Esophagus squamous epithelium (tissue), 5 donors: Measurements from ENCODE around the gene WDR82. TPM values are rescaled to one million over a fixed set of nuclear protein-coding genes. Genes with fewer than 3 reads are reported as not detected.

Experiments
- DNase-seq: peaks from one replicate; lab custom pipeline; 2025; lab: John Stamatoyannopoulos, UW
- H3K27ac ChIP-seq, 4 donors: fragments of 200-600 bp; sonication (generic); one replicate each; pipeline ENCODE4 v1.5.1; 2016 to 2019; ENCODE audit warnings: mild to moderate bottlenecking in 1 of 4
- H3K27me3 ChIP-seq, 4 donors: fragments of 200-600 bp; sonication (generic); 1 replicate in 3 of 4; 2 replicates in 1 of 4; pipeline versions ENCODE4 v1.5.1 to v1.6.0; 2017 to 2021; ENCODE audit warnings: antibody characterized with exemption in 1 of 4
- H3K36me3 ChIP-seq, 3 donors: fragments of 200-600 bp; sonication (generic); one replicate each; pipeline ENCODE4 v1.5.1; 2016 to 2019
- H3K4me1 ChIP-seq, 3 donors: fragments of 200-600 bp; sonication (generic); one replicate each; pipeline ENCODE4 v1.5.1; 2017 to 2019
- H3K4me3 ChIP-seq, 4 donors: fragments of 200-600 bp; sonication (generic); 1 replicate in 3 of 4; 2 replicates in 1 of 4; pipeline ENCODE4 v1.5.1; 2016 to 2019; ENCODE audit warnings: mild to moderate bottlenecking in 2 of 4, moderate library complexity in 1 of 4
- H3K9me3 ChIP-seq, 3 donors: fragments of 200-600 bp; sonication (generic); one replicate each; pipeline ENCODE4 v1.5.1; 2016 to 2019
- CTCF ChIP-seq, 6 experiments: fragments of 450-650 bp in 4 of 6; fragments of 200-600 bp in 2 of 6; sonication (generic) in 2 of 6; IDR thresholded peaks; one replicate each; pipeline ENCODE4 v1.5.1; 2016 to 2019; ENCODE audit warnings: antibody characterized with exemption in 6 of 6, mild to moderate bottlenecking in 4 of 6, moderate library complexity in 4 of 6
- POLR2A ChIP-seq, 4 donors: fragments of 450-650 bp; IDR thresholded peaks; one replicate each; pipeline ENCODE4 v1.6.1; 2017; ENCODE audit warnings: antibody characterized with exemption in 4 of 4, mild to moderate bottlenecking in 4 of 4, moderate library complexity in 3 of 4
- WGBS, 2 donors: methylation state at CpG; one replicate each; pipeline ENCODE4 v1.1.5; 2018; 5-methylcytosine and 5-hydroxymethylcytosine counted together
- intact Hi-C: fragments of 100-400 bp; cut with DNase I; formaldehyde crosslinking; loops from one replicate; pipeline ENCODE4 v1.15.0; 2022
- total RNA-seq, 4 donors: library from RNA; depleted of rRNA; stranded (reverse); fragments of >200 nt; gene quantifications; one replicate each; pipeline ENCODE4 v1.1.0, GENCODE V29; 2016
- donor health status: DM: yes; HTN: yes; CAD: no.

WDR82 gene
- 10 to 100 TPM; 42.7 to 58.7 (median 52.9) TPM for total RNA-seq

GRCh38 chr3:52278510-52279069 is at the start of gene WDR82:
WDR82 (minus strand) TSS chr3:52278649; CDS start chr3:52278361, 288 bp downstream.
- peak in 5 of 6 experiments; percentile 42 to 61 (median 43) for TF ChIP-seq CTCF (IDR thresholded peaks at IDR 0.05)
- peak in 3 of 4 donors; percentile 47 to 89 (median 58) for TF ChIP-seq POLR2A (IDR thresholded peaks at IDR 0.05)
- intact Hi-C loops, result no loop called here
- Histone ChIP-seq H3K27ac (peak within 1 kb of the TSS; percentile 98 to 100 (median 98)), H3K9me3 (no peaks in the 10 kb centered on the region), H3K36me3 (peaks cover 0 to 28% (median 11%) of the 10 kb centered on the region in 3 donors), H3K4me3 (peak within 1 kb of the TSS; percentile 76 to 94 (median 84)), H3K27me3 (no peaks in the 10 kb centered on the region), H3K4me1 (peaks cover 26 to 56% (median 40%) of the 10 kb centered on the region in 3 donors)
- WGBS, 2 donors, result 0% methylated on average over 11 to 15 of the region's 58 CpGs
- peak; percentile 61 for DNase-seq

- no peak for DNase-seq
- TF ChIP-seq POLR2A (IDR thresholded peaks at IDR 0.05) (no peak), CTCF (IDR thresholded peaks at IDR 0.05) (no peak)
- no peak overlapping the region for H3K27ac ChIP-seq
- H3K4me3 ChIP-seq, result no peak overlapping the region
- no peaks in the 10 kb centered on the region for H3K4me1 ChIP-seq
- WGBS, 2 donors, result 50 to 73% methylated on average over 1 to 3 of the region's 5 CpGs
- H3K9me3 ChIP-seq, result no peaks in the 10 kb centered on the region
- H3K27me3 ChIP-seq, result no peaks in the 10 kb centered on the region
- peaks cover 0 to 26% (median 0%) of the 10 kb centered on the region in 3 donors for H3K36me3 ChIP-seq
- intact Hi-C loops, result no loop called here
Measured at GRCh38 chr3:52327486-52328290, 49.2 kb upstream of the WDR82 start.

- TF ChIP-seq CTCF (IDR thresholded peaks at IDR 0.05) (no peak), POLR2A (IDR thresholded peaks at IDR 0.05) (no peak)
- no peaks in the 10 kb centered on the region for H3K27me3 ChIP-seq
- H3K27ac ChIP-seq, result no peak overlapping the region
- H3K9me3 ChIP-seq, result no peaks in the 10 kb centered on the region
- no peak overlapping the region for H3K4me3 ChIP-seq
- no peak for DNase-seq
- H3K4me1 ChIP-seq, result no peaks in the 10 kb centered on the region
- H3K36me3 ChIP-seq, result peaks cover 0 to 19% (median 0%) of the 10 kb centered on the region in 3 donors
- 100% methylated on average over 4 of the region's 6 CpGs; no CpG with 5 or more reads in 1 of the 2 donors for WGBS, 2 donors
- intact Hi-C loops, result no loop called here
Measured at GRCh38 chr3:52326976-52327375, 48.5 kb upstream of the WDR82 start.

- H3K4me3 ChIP-seq, result no peak overlapping the region
- TF ChIP-seq POLR2A (IDR thresholded peaks at IDR 0.05), result no peak
- no peak for TF ChIP-seq CTCF (IDR thresholded peaks at IDR 0.05)
- DNase-seq, result no peak
- no peaks in the 10 kb centered on the region for H3K4me1 ChIP-seq
- H3K27me3 ChIP-seq, result no peaks in the 10 kb centered on the region
- no peaks in the 10 kb centered on the region for H3K9me3 ChIP-seq
- intact Hi-C loops, result no loop called here
- H3K27ac ChIP-seq, result no peak overlapping the region
- peaks cover 0 to 8% (median 0%) of the 10 kb centered on the region in 3 donors for H3K36me3 ChIP-seq
Measured at GRCh38 chr3:52325686-52326085, 47.2 kb upstream of the WDR82 start.

GRCh38 chr3:52324676-52325075 is 46.2 kb upstream of the WDR82 start:
- Histone ChIP-seq H3K4me1 (no peaks in the 10 kb centered on the region), H3K9me3 (no peaks in the 10 kb centered on the region), H3K4me3 (no peak overlapping the region), H3K36me3 (peaks cover 0 to 8% (median 0%) of the 10 kb centered on the region in 3 donors), H3K27me3 (no peaks in the 10 kb centered on the region), H3K27ac (no peak overlapping the region)
- no peak for DNase-seq
- intact Hi-C loops, result no loop called here
- TF ChIP-seq POLR2A (IDR thresholded peaks at IDR 0.05) (no peak), CTCF (IDR thresholded peaks at IDR 0.05) (no peak)
- 97% methylated on average over 4 of the region's 9 CpGs; no CpG with 5 or more reads in 1 of the 2 donors for WGBS, 2 donors
